Brain pericyte (primary cell): ENCODE data around the gene CHI3L1.

Experiments used
- DNase-seq: peaks from one replicate; pipeline ENCODE4 v3.0.0-alpha.2; 2012; ENCODE audit warnings: low read depth, low spot score

Gene CHI3L1

DNA sequence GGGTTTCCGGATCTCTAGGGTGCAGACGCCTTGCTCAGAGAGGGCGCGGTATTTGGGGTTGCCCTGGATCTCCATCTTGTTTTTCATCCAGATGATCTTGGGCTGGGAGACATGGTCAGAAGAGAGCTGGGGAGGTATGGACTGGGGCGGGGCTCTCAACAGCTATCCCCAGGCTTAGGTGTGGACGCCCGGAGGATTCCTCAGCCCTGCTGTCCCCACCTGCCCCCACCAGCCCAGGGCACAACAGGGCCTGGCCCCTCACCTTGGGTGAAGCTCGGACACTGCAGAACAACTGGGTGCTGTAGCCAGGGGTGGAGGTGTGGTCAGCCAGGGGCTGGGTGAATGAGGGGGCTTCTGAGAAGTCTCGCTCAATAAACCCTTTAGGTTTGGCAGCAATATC, 17.5 kb downstream of the CHI3L1 start:
- DNase-seq: no peak

DNA sequence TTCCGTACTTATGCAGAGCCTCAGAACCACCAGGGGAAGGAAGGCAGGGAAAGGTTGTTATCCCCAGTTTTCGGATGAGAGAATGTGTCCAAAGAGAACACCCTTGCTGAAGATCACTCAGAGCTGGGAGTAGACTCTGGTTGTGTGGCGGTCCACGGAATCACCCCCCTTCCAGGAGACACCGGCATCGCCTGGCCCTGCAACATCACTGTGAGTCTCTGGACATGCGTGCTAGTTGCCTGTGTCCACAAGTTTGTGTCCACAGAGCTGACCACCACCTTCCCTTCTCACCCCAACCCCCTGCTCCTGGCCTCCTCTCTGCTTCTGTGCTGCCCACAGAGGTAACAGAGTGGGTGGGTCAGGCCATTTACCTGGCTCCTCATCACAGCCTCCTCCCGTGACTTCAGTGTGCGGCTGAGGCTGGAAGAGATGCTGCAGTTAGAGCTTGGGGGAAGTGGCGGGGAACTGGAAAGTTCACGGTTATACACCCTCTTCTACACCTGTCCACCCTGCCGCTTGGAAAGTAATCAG, 18.2 kb downstream of the CHI3L1 start:
- DNase-seq: no peak

DNA sequence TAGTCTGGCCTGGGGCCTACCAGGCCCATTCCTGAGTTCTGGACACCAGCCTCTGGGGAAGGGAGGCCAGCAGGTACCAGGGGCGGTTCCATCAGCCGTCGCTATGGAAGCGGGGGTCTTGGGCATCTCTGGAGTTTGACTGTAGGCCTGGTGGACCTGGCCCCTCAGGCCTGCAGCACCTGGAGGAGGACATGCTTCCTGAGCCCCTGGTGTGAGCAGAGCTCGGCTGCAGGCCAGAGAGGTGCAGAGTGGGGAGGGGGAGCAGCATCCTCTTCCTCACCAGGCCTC, 18.6 kb downstream of the CHI3L1 start:
- DNase-seq: no peak

DNA sequence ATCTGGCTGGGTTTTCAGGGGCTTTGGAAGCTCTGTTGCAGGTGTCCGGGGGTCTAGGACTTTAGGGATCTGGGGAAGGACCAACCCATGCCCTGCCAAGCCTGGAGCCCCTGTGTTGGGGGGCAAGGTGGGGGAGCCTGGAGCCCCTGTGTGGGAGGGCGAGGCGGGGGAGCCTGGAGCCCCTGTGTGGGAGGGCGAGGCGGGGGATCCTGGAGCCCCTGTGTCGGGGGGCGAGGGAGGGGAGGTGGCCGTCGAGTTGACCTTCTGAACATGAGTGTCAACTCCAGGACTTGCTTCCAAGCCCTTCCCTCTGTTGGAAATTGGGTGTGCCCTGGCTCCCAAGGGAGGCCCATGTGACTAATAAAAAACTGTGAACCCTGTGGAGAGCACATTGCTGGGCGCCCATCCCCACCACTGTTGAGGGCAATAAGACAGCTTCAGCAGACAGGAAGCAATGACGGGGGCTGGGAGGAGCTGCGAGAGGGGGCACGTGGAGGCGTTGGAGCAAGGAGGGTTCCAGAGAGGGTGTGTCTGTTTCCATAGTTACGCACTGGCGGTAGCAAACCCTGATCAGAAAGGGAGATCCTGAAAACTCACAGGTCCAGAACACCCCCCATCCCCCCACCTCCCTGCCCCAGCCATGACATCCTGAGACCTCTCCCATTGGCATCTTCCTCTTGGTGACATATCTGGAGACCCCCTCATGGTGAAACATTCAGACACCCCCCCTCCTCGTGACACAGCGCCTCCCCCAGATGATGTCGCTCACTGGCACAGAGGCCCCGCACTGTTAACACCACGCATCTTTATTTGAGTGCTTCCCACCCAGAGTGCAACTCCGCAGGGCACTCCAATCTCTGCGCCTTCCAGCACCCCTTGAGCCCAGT, 19.2 kb downstream of the CHI3L1 start:
- DNase-seq: no peak

DNA sequence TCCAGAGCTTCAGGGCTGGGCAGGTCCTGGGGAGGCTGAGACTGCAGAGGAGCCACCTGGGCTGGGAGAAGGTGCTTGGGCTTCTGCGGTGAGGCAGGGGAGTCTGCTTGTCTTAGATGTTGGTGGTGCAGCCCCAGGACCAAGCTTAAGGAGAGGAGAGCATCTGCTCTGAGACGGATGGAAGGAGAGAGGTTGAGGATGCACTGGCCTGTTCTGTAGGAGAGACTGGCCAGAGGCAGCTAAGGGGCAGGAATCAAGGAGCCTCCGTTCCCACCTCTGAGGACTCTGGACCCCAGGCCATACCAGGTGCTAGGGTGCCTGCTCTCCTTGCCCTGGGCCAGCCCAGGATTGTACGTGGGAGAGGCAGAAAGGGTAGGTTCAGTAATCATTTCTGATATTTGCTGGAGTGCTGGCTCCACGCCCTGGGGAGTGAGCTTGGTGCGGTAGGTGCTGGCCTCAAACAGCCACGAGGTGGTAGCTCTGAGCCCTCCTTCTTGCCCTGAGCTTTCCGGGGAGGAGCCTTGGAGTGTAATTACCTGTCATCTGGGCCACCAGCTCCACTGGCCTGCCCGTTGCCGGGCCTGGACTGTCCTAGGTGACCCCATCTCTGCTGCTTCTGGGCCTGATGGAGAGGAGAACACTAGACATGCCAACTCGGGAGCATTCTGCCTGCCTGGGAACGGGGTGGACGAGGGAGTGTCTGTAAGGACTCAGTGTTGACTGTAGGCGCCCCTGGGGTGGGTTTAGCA, 20.1 kb downstream of the CHI3L1 start:
- DNase-seq: no peak

DNA sequence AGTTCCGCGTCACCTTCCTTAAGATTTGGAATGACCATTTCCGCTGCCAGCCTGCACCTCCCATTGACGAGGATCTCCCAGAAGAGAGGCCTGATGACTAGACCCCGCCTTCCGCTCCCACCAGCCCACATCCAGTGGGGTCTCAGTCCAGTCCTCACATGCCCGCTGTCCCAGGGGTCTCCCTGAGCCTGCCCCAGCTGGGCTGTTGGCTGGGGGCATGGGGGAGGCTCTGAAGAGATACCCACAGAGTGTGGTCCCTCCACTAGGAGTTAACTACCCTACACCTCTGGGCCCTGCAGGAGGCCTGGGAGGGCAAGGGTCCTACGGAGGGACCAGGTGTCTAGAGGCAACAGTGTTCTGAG, 20.7 kb downstream of the CHI3L1 start:
- DNase-seq: no peak

DNA sequence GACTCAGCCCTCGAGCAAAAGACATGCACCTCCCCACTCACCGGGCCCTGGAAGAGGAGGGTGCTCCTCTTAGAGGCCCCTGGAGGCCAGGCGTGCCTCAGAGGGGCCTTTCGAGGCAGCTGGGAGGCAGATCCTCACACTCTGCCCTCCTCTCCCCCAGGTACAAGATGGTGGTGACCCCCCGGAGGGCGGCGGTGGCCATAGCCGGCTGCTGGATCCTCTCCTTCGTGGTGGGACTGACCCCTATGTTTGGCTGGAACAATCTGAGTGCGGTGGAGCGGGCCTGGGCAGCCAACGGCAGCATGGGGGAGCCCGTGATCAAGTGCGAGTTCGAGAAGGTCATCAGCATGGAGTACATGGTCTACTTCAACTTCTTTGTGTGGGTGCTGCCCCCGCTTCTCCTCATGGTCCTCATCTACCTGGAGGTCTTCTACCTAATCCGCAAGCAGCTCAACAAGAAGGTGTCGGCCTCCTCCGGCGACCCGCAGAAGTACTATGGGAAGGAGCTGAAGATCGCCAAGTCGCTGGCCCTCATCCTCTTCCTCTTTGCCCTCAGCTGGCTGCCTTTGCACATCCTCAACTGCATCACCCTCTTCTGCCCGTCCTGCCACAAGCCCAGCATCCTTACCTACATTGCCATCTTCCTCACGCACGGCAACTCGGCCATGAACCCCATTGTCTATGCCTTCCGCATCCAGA, 21.3 kb downstream of the CHI3L1 start:
- no peak for DNase-seq

DNA sequence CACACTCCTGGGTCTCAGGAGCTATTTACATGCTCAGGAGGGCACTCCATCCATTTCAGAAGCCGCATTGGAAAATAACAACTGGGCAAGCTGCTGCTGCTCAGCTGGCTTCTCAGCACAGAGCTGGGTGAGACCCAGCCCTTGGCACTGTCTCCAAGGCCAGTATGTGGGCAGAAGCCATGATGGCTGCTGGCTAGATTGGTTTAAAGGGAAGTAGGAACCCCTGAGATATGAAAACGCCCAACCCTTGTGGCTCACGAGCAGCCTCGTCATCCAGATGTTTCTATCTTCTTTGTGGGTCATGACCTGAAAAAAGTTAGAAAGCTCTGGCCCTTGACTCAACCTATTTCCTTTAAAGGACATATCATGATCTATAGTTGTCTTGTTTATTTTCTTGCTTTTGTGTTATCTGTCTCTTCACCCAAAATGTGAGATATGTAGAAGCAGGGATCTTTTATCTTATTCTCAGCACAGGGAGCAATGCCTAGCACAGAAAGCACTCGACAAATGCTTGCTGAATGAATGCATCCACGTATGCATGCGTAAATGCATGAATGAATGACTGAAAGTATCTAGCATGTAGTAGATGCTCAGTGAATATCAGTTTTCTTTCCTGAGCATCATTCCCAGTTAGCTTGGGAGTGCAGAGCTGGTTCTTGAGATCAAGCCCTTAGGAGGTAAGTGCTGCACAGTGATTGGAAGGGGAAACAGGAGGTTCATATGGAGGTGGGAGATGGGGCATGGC, 22.4 kb downstream of the CHI3L1 start:
- DNase-seq: no peak

DNA sequence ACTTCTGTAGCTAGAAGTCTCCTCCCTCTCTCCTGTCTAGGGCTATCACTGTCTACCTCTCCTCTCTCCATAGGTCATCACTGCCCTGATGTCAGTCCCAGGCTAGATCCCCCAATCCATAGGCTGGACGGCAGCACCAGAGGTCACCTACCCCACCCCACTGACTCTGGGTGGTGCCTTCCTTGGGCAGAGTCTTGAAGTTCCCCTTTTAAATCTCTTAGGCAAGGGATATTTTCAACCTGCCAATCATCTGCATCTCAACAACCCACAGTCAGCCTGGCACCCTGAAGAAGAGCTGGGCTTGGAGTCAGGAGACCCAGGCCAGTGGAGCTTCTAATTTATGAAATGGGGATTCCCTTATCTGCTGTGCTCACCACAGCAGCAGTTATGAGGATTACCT, 24.1 kb downstream of the CHI3L1 start:
- no peak for DNase-seq

DNA sequence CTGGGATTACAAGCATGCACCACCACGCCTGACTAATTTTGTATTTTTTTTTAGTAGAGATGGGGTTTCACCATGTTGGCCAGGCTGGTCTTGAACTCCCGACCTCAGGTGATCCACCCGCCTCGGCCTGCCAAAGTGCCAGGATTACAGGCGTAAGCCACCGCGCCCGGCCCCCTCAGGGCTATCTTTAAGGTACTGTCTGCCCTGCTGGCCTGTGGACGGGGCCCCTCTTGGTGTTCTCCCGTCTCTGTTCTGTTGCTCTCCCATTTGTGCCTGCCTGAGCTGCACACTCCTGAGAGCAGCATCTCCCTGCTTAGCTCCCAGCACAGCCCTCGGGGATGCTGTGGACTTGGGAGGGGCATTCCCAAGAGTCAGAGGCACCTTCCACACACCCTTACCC, 24.8 kb downstream of the CHI3L1 start:
- no peak for DNase-seq

DNA sequence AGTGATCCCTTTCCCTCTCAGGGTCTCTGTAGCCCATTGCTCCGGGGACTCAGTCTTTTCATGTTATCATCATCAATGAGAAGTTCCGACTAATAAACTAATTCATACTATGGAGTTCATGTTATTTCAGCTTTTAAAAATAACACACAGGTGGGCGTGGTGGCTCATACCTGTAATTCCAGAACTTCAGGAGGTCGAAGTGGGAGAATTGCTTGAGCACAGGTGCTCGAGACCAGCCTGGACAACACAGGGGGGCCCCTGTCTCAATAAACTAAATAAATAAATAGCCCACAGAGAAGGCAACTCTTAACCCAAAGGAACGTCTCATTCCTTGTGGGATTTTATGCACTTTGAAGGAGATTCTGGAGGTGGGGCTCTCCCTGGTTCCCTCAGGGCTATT, 25.3 kb downstream of the CHI3L1 start:
- DNase-seq: no peak

DNA sequence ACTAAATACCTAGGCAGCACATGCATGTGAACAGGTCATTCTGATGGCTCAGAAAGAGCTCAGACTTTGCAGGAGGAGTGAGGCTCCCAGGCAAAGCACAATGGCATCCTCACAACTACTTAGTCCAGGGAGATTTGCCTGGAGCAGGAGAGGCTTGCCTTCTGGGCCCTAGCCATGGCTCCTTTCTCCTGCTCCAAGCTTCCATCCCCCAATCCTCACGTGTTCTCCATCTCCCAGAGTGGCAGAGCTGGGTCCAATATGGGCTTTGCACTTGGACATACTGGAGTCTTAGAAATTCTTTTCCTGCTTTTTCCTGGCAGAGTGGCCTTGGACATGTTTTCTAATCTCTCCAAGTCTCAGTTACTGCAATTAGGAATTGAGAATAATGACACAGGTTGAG, 26.7 kb downstream of the CHI3L1 start:
- no peak for DNase-seq

DNA sequence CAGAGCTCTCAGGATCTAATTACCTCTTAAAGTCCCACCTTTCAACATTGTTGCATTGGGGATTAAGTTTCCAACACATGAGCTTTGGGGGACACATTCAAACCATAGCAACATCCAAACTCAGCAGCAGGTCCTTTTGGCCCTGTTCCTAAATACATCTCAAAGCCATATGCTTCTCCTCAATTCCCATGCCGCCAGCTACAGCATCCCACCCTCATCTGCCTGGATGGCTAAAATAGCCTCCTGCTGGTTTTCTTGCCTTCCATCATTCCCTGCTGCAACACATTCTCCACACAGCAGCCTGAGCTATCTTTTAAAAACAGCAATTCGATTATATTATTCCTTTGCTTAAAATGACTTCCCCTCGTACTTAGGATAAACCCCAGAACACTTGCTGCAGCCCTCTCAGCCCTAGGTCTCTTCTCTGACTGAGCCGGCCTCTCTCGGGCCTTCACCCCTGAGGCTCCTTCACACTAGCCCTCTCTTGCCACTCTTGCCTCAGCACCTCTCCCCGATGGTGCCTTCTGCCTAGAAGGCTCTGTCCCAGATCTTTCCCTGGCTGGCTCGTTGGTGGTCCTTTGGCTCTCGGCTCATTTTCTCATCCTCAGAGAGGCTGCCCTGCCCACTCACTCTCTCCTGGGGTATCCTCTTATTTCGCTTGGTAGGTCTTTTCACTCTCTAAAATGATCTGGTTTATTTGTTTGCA, 27.4 kb downstream of the CHI3L1 start:
- no peak for DNase-seq

DNA sequence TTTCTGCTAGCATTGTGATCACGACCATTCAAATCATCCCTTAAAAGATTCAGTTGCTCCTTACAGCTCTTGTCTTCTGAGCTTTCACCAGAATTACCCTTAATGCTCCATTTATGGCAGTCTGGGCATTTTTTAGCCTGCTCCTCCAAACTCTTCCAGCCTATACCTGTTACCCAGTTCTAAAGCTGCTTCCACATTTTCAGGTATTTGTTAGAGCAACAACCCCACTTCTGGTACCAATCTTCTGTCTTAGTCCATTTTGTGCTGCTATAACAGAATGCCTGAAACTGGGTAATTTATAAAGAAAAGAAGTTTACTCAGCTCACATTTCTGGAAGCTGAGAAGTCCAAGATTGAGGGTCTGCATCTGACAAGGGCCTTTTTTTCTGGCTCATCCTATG, 28.1 kb downstream of the CHI3L1 start:
- no peak for DNase-seq

DNA sequence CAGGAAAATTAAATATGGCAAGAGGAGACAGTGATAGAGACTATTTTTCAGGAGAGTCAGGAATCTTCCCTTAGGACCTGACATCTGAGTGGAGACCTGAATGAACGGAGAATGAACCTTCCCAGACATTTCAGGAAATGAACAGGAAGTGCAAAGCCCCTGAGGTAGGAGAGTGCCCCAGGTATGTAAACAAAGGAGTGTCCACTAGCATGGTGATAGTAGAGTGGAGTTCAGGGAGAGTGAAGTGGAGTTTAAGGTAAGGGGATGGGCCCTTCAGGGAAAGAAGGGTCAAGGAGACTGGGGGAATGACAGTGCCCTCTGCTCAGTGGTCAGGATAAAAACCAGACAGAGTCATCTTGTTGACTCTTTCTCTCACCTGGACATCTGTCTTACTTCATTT, 30.2 kb downstream of the CHI3L1 start:
- no peak for DNase-seq

DNA sequence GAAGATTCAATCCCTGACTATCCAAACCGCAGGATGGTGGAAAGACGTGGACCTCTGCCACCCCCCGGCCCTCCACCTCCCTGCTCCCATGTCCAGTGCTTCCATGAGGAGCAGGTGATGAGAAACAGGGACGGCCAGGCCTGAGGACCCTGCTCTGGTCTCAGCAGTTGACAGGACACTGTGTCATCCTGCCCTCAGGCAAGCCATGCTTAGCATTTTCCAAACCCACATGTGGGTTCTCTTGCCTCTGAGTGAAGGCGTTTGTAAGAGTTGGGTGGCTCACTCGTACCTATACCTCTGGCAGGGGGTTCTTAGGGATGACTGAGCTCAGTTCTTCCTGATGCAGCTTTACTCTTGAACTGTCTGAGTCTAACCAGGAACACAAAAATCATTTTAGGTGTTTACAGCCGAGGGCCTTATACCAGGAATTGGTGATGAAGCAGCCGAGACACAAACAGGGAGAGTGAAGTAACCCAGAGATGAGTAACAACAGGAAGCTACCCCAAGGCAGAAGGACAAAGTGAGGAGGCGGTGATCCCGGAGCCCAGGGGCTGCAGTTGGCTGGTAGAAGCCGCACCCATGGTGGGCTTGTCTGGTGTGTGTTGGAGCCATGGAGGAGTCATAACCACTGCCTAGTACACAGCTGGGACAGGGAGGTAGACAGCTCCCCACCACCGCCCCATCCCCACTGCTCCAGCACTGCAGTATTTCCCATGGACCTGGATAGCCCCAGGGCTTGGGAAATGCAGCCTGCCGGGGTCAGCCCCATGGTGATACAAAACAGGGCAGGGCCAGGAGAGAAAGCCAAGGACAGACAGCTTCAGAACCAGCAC, 32.3 kb downstream of the CHI3L1 start:
- DNase-seq: no peak

DNA sequence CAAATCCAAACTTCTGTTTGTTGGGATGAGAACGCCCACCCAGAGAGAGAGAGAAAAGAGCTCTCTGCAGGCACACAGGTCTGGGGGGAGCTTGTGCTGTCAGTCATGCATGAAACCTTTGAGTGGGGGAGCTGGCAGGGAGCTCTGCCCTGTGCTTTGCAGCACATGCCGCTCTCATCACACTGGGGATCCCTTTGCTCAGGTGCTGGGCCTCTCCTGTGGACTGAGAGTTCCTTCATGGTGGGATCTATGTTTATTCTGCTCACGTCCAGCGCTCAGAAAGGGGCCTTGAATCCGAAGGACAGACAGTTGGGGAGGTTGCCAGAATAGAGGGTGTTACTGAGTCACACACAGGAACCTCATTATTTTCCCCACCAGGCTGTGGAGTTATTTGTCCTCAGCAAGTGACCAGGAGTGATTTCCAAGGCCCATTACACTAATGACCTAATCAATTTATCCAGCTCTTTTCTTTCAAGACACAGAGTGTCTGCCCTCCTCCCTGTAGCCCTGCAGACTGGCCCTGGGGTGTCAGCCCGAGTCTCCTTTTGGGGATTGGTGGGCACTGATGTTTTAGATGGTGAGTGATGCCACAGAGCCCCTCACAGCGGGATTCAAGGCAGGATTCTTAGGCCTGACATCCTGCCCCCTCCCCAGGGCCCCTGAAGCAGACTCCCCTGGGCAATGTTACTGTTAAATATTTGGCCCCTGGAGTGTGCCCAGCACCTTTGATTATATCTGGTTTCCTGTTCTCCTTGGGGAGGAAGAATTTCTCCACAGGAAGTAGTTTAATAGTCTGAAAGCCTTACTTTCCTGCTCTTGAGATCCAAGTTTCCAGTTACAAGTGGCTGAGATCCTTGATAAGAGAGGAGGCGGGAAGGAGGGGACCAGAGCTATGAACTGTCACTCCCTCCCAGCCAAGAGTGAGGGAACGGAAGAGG, 33.2 kb downstream of the CHI3L1 start:
- DNase-seq: no peak

DNA sequence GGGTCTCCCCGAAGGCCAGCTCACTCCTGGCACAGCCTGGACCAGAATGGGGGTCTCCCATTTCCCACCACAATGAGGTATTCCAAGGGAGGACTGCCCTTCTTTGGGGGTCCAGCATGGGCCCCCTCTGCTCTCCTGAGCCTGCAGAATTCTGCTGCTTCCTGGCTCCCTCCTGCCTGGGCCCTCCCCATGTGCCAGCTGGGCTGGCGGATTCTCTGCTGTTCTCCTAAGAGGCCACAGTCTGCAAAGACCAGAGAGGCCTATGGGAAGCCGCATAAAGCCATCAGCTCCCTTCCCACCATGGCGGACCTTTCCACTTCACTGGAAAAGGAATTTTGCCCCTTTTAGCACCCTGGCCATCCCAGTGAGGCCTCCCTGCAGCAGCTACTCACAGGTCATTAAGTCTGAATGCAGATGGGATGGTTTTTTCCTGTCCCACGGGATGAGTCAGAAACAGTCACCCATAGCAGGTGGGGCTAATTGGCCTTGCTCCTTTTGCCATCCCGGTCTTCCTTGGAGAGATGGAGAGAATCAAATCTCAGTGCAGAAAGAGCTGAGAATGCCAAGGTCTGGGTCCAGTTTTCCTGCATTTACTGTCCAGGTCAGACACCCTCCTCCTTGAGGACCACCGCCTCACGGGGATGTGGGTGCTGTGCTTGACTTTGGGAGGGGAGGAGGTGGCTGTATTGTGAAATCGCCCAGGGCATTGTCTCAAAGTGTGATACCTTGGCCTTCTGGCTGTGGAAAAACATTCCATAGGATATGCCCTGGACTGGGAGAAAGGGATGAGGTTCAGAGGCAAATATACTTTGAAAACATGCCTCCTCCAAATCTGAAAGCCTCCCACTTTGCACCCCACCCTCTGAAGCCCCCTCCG, 34.1 kb downstream of the CHI3L1 start:
- DNase-seq: no peak
